B cell (primary cell): ENCODE data around the gene MAG. TPM values are rescaled to one million over a fixed set of nuclear protein-coding genes. Genes with fewer than 3 reads are reported as not detected.

Experiments used
- ATAC-seq: fragments of 200-7000 bp; cut with Tn5 transposase; one replicate; pipeline ENCODE4 v1.10.0; 2021; ENCODE audit warnings: low read depth, mild to moderate bottlenecking, moderate number of reproducible peaks, moderate library complexity
- CTCF ChIA-PET: fragments of 350-600 bp; sonication (Branson Sonifier 250); formaldehyde crosslinking; loops from one replicate; lab custom pipeline; 2021; ENCODE audit warnings: antibody characterized with exemption, inconsistent platforms; lab: Charles Lee
- POLR2A ChIA-PET: fragments of 350-600 bp; sonication (Branson Sonifier 250); formaldehyde crosslinking; loops from one replicate; lab custom pipeline; 2021; ENCODE audit warnings: antibody characterized with exemption; lab: Charles Lee
- DNase-seq: peaks from one replicate; pipeline ENCODE4 v3.0.0; 2013
- H2AFZ ChIP-seq: 2 replicates; pipeline ENCODE4 v1.6.1; 2012; ENCODE audit warnings: mild to moderate bottlenecking, low read depth, low read length; ENCODE audit not compliant: insufficient read depth, poor library complexity, severe bottlenecking
- H3K27ac ChIP-seq, 2 donors: 1 replicate in 1 of 2; 2 replicates in 1 of 2; pipeline ENCODE4 v1.5.1; 2012 to 2013; ENCODE audit warnings: low read length in 2 of 2, mild to moderate bottlenecking in 2 of 2, moderate library complexity in 1 of 2
- H3K27me3 ChIP-seq, 4 experiments: fragments of 200-600 bp in 1 of 4; sonication (generic) in 1 of 4; replicated peaks in 1 of 4; 1 replicate in 2 of 4; 2 replicates in 2 of 4; pipeline versions ENCODE4 v1.6.1 to v1.7.0; 2013 to 2016; ENCODE audit warnings: low read length in 3 of 4, mild to moderate bottlenecking in 2 of 4, mixed read lengths in 1 of 4, moderate library complexity in 1 of 4; ENCODE audit not compliant: insufficient read depth in 4 of 4, control insufficient read depth in 3 of 4; ENCODE audit errors: control extremely low read depth in 1 of 4
- H3K36me3 ChIP-seq, 2 experiments: replicated peaks in 1 of 2; 1 replicate in 1 of 2; 2 replicates in 1 of 2; pipeline versions ENCODE4 v1.6.1 to v1.7.1; 2013; ENCODE audit warnings: low read length in 1 of 2; ENCODE audit not compliant: insufficient read depth in 2 of 2, control insufficient read depth in 1 of 2; ENCODE audit errors: control extremely low read depth in 1 of 2, extremely low read depth in 1 of 2
- H3K4me1 ChIP-seq, 2 donors: fragments of 200-600 bp in 1 of 2; sonication (generic) in 1 of 2; 1 replicate in 1 of 2; 2 replicates in 1 of 2; pipeline versions ENCODE4 v1.5.1 to v1.6.1; 2013 to 2017; ENCODE audit warnings: low read length in 2 of 2; ENCODE audit not compliant: control insufficient read depth in 2 of 2, insufficient read depth in 2 of 2
- H3K4me2 ChIP-seq: replicated peaks from 2 replicates; pipeline ENCODE3; 2012; ENCODE audit warnings: mild to moderate bottlenecking, low read depth, low read length; ENCODE audit not compliant: poor library complexity, severe bottlenecking
- H3K4me3 ChIP-seq, 5 experiments: fragments of 200-600 bp in 1 of 5; sonication (generic) in 1 of 5; 1 replicate in 3 of 5; 2 replicates in 2 of 5; pipeline versions ENCODE4 v1.5.1 to v1.7.0; 2011 to 2016; ENCODE audit warnings: low read length in 4 of 5, mild to moderate bottlenecking in 4 of 5, low read depth in 2 of 5, control low read depth in 1 of 5, moderate library complexity in 1 of 5; ENCODE audit not compliant: insufficient read depth in 1 of 5; ENCODE audit errors: control extremely low read depth in 1 of 5, extremely low read depth in 1 of 5
- H3K79me2 ChIP-seq: fragments of 200-600 bp; sonication (generic); one replicate; pipeline ENCODE4 v1.6.0; 2016; ENCODE audit warnings: low read length; ENCODE audit not compliant: control insufficient read depth, insufficient read depth
- H3K9ac ChIP-seq: fragments of 200-600 bp; sonication (generic); 2 replicates; pipeline ENCODE4 v1.6.1; 2017; ENCODE audit warnings: mild to moderate bottlenecking, low read length, moderate library complexity
- H3K9me3 ChIP-seq, 3 donors: one replicate each; pipeline versions ENCODE4 v1.6.1 to v1.7.1; 2013; ENCODE audit warnings: low read length in 2 of 3; ENCODE audit not compliant: control insufficient read depth in 2 of 3, insufficient read depth in 1 of 3; ENCODE audit errors: control extremely low read depth in 1 of 3
- H4K20me1 ChIP-seq: 2 replicates; pipeline ENCODE4 v1.6.0; 2012; ENCODE audit warnings: mild to moderate bottlenecking, low read length; ENCODE audit not compliant: insufficient read depth, control insufficient read depth, poor library complexity, severe bottlenecking
- H3K27ac Mint-ChIP-seq: one replicate; pipeline ENCODE4 v1.8.0; 2021; ENCODE audit warnings: mixed read lengths
- H3K27me3 Mint-ChIP-seq: one replicate; pipeline ENCODE4 v1.8.0; 2021; ENCODE audit warnings: mixed read lengths
- H3K4me1 Mint-ChIP-seq: one replicate; pipeline ENCODE4 v1.8.0; 2021; ENCODE audit warnings: mixed read lengths
- H3K4me3 Mint-ChIP-seq: one replicate; pipeline ENCODE4 v1.8.0; 2021; ENCODE audit warnings: mixed read lengths
- H3K9me3 Mint-ChIP-seq: one replicate; pipeline ENCODE4 v1.8.0; 2022; ENCODE audit warnings: mixed read lengths; ENCODE audit not compliant: insufficient read depth
- CTCF ChIP-seq: fragments of 200-600 bp; IDR thresholded peaks from one replicate; pipeline ENCODE4 v1.8.0; 2022; ENCODE audit warnings: antibody characterized with exemption, mild to moderate bottlenecking
- EZH2 ChIP-seq: IDR thresholded peaks from 2 replicates; pipeline ENCODE4 v1.6.1; 2012; ENCODE audit warnings: borderline replicate concordance, low read depth, mild to moderate bottlenecking, moderate library complexity, low read length; ENCODE audit not compliant: insufficient read depth, poor library complexity, severe bottlenecking
- WGBS: methylation state at CpG from one replicate; pipeline ENCODE4 v1.1.5; 2013; ENCODE audit warnings: missing lambda C conversion rate; ENCODE audit not compliant: insufficient coverage; 5-methylcytosine and 5-hydroxymethylcytosine counted together
- intact Hi-C: fragments of 100-400 bp; cut with micrococcal nuclease; formaldehyde crosslinking; loops from one replicate; pipeline ENCODE4 v1.10.0; 2022
- polyA plus RNA-seq: library from polyadenylated mRNA; depleted of rRNA; stranded (reverse); fragments of >200 nt; gene quantifications from 2 replicates; pipeline ENCODE4 v1.2.3, GENCODE V29; 2012
- total RNA-seq, 2 donors: library from RNA; stranded (reverse); fragments of 120-200 nt in 1 of 2; gene quantifications; 1 replicate in 1 of 2; 2 replicates in 1 of 2; pipeline versions ENCODE4 v1.2.3 to v1.2.4, GENCODE V29; 2013 to 2022

The MAG gene
- total and polyA plus RNA-seq, 2 donors (not counting 1 experiment from before 2014, with no cell fraction given), result 0.12 to 0.58 TPM

- peaks cover 39% of the 10 kb centered on the region for H3K79me2 ChIP-seq
- Mint-ChIP-seq H3K4me3 (no peak overlapping the region), H3K9me3 (no peaks in the 10 kb centered on the region), H3K27me3 (no peaks in the 10 kb centered on the region), H3K4me1 (peaks cover 45% of the 10 kb centered on the region), H3K27ac (no peak overlapping the region)
- WGBS, result 81% methylated on average over 10 of the region's 10 CpGs
- no peaks in the 10 kb centered on the region for H4K20me1 ChIP-seq
- H2AFZ ChIP-seq, result no peak overlapping the region
- ATAC-seq (no peak), DNase-seq (no peak)
- TF ChIP-seq CTCF (no peak), EZH2 (no peak)
- POLR2A ChIA-PET, result interaction anchor here (1.4 to 1.6 kb wide), 2 partner anchors 16 to 40 kb away, joined by 4 read pairs; partner anchors contain the start of gene FFAR1
- CTCF ChIA-PET, result interaction anchor here (0.6 to 5.0 kb wide), 10 partner anchors 9 to 184 kb away, joined by 3 to 35 read pairs (median 4); no protein-coding TSS in a partner anchor
- peak overlapping the region; percentile 47 for H3K4me2 ChIP-seq
- H3K4me3 ChIP-seq, result no peak overlapping the region
- no peaks in the 10 kb centered on the region for H3K27me3 ChIP-seq
- H3K36me3 ChIP-seq, result no peaks in the 10 kb centered on the region
- H3K4me1 ChIP-seq, result peaks cover 21 to 48% of the 10 kb centered on the region in 2 donors
- H3K27ac ChIP-seq, result no peak overlapping the region
- H3K9ac ChIP-seq, result no peak overlapping the region
- intact Hi-C loops, result loop anchor here (2.0 kb wide), 1 partner anchor 45 kb away; no protein-coding TSS in a partner anchor
- no peaks in the 10 kb centered on the region for H3K9me3 ChIP-seq
Measured at GRCh38 chr19:35307931-35308330, 16.0 kb downstream of the MAG start.

GRCh38 chr19:35308910-35309309 is 16.9 kb downstream of the MAG start:
- Histone ChIP-seq H4K20me1 (no peaks in the 10 kb centered on the region), H3K79me2 (peaks cover 47% of the 10 kb centered on the region), H3K4me3 (no peak overlapping the region), H3K9ac (no peak overlapping the region), H2AFZ (no peak overlapping the region), H3K27ac (no peak overlapping the region), H3K27me3 (no peaks in the 10 kb centered on the region), H3K36me3 (no peaks in the 10 kb centered on the region), H3K9me3 (no peaks in the 10 kb centered on the region), H3K4me2 (no peak overlapping the region), H3K4me1 (peaks cover 29 to 57% of the 10 kb centered on the region in 2 donors)
- Mint-ChIP-seq H3K4me1 (peaks cover 44% of the 10 kb centered on the region), H3K27ac (peak overlapping the region; percentile 23), H3K9me3 (no peaks in the 10 kb centered on the region), H3K27me3 (no peaks in the 10 kb centered on the region), H3K4me3 (no peak overlapping the region)
- intact Hi-C loops, result no loop called here
- ATAC-seq (no peak), DNase-seq (no peak)
- WGBS, result 94% methylated on average over 7 of the region's 7 CpGs
- ChIA-PET CTCF (interaction anchor here (0.7 to 5.0 kb wide), 4 partner anchors 12 to 44 kb away, joined by 3 to 35 read pairs (median 8); no protein-coding TSS in a partner anchor), POLR2A (interaction anchor here (1.4 kb wide), 1 partner anchor 39 kb away, joined by 4 read pairs; the partner anchor contains the start of gene FFAR1)
- TF ChIP-seq EZH2, result no peak
- TF ChIP-seq CTCF, result no peak
